ENCODE measurements around the gene CYP24A1.

CYP24A1 gene

DNA sequence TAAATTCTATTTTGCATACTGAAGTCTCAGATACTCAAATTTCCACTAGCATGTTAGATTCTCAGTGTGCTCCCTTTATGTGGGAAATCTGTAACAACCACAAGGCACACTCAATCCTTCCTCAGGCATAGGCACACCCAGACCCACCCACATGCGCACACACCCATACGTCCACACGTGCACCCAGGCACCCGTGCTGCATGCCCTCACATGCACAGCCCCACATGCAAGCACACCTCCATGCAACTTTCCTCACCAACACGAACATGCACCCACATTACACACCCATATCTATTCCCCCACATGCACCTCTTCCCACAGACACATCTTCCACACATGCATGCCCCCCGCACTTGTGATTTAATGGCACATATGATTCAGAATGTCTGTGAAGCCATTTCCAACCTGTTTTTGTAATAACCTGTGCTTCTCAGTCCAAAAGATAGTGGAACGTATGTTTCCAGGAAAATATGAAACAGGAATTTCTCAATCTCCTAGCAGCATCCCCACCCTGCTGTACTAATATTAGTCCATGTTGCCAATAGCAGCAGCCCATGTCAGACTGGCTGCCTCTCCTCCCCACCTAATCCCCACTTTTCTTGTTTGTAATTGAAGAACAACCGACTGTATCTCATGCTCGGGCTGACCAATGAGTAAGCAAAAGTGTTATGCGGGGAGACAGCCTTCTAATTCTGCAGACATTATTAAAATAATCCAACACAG is 11.3 kb upstream of the CYP24A1 start:
- POLR2A ChIA-PET, result no interaction called here
- DNase-seq (ENCODE audit: low read depth, low spot score), result no peak
- TF ChIP-seq, protein P1, sequence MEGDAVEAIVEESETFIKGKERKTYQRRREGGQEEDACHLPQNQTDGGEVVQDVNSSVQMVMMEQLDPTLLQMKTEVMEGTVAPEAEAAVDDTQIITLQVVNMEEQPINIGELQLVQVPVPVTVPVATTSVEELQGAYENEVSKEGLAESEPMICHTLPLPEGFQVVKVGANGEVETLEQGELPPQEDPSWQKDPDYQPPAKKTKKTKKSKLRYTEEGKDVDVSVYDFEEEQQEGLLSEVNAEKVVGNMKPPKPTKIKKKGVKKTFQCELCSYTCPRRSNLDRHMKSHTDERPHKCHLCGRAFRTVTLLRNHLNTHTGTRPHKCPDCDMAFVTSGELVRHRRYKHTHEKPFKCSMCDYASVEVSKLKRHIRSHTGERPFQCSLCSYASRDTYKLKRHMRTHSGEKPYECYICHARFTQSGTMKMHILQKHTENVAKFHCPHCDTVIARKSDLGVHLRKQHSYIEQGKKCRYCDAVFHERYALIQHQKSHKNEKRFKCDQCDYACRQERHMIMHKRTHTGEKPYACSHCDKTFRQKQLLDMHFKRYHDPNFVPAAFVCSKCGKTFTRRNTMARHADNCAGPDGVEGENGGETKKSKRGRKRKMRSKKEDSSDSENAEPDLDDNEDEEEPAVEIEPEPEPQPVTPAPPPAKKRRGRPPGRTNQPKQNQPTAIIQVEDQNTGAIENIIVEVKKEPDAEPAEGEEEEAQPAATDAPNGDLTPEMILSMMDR (IDR thresholded peaks at IDR 0.05; ENCODE audit: insufficient read depth, low read length, missing control alignments), result no peak
- CTCF ChIA-PET, result no interaction called here
- no peak overlapping the region for H3K4me3 ChIP-seq (ENCODE audit: low read depth, low read length)

DNA sequence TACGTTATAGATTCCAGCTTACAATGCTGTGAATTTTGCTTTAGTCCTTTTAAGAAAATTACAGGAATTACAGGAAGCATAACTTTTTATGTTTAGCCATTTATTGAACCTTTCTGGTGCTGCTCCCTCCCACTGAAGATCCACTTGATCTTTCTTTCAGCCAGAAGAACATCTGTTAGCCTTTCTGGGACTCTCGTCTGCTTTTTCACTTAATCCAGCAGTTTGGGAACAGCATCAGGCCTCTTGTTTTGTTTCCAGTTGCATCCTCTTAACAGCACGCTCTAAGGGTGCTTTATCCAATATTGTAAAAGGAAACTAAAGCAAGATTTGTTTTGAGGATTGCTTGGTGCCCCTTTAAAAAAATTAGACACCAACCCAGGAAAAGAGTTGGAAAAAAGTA is 10.3 kb upstream of the CYP24A1 start:
- ChIA-PET POLR2A (no interaction called here), CTCF (interaction anchor here (1.4 to 6.2 kb wide), 3 partner anchors 15 to 87 kb away, joined by 7 to 42 read pairs (median 11); no protein-coding TSS in a partner anchor)
- H3K4me3 ChIP-seq (ENCODE audit: low read depth, low read length), result no peak overlapping the region
- no peak for DNase-seq (ENCODE audit: low read depth, low spot score)
- TF ChIP-seq, protein P1 (IDR thresholded peaks at IDR 0.05; ENCODE audit: insufficient read depth, low read length, missing control alignments), result no peak

DNA sequence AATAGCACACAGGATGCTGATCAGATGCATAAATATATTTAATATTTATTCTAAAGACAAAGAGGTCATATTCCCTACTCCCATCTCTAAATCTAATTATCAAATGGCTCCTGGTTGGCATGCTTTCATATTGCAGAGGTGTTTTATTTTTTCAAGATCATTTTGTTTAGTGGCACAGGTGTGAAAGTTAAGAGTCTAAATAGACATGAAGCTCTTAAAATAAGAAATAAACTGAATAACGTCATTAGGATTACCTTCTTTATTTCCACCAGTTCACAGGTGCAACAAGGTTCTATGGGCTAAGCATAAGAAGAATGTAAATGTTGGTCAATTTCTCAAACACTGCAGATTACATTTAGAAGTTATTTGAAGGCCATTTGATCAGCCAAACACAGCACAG is 7.1 kb upstream of the CYP24A1 start:
- CTCF ChIA-PET, result interaction anchor here (2.4 to 6.2 kb wide), 3 partner anchors 10 to 77 kb away, joined by 6 to 42 read pairs (median 20); no protein-coding TSS in a partner anchor
- TF ChIP-seq, protein P1 (IDR thresholded peaks at IDR 0.05; ENCODE audit: insufficient read depth, low read length, missing control alignments), result no peak
- POLR2A ChIA-PET, result no interaction called here
- no peak overlapping the region for H3K4me3 ChIP-seq (ENCODE audit: low read depth, low read length)
- no peak for DNase-seq (ENCODE audit: low read depth, low spot score)

DNA sequence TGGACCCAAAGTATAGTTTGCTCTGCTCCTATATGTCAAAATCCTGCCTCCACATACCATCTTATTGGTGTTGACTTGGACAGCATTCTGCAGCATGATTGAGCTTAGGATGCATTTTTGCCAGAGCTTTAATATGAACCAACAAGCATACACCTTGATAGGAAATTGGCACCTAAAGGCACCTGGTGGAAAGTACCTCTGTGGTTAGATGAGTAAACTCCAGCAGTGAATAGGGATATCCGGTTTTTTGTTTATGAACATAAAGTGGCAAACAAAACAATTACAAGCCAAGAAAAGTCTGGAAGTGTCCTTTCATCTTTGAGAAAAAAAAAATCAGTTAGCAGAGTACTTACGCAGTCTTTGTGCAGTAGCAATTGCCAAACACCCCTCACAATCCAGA is 6.2 kb upstream of the CYP24A1 start:
- no peak for DNase-seq (ENCODE audit: low read depth, low spot score)
- TF ChIP-seq, protein P1 (IDR thresholded peaks at IDR 0.05; ENCODE audit: insufficient read depth, low read length, missing control alignments), result no peak
- ChIA-PET CTCF (interaction anchor here (1.1 to 6.2 kb wide), 4 partner anchors 9 to 76 kb away, joined by 3 to 42 read pairs (median 13); no protein-coding TSS in a partner anchor), POLR2A (no interaction called here)
- no peak overlapping the region for H3K4me3 ChIP-seq (ENCODE audit: low read depth, low read length)

DNA sequence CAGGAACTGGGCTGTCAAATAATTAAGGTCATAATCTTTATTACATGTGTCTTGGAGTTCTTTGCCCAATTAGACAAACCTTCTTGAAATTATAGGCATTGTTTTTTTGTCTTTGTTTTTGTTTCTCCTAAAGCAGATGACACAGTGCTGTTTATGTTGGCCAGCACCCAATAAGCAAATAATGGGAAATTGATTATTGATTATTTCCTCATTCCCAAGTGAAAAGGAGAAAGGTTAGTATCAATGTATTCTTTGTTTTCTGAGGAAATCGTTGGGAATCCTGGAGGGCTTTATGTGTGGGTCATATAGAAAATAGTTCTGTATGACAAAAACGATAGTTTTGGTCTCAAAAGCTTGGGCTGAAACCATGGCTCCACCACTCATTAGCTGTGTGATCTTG is 4.5 kb upstream of the CYP24A1 start:
- no peak overlapping the region for H3K4me3 ChIP-seq (ENCODE audit: low read depth, low read length)
- CTCF ChIA-PET, result interaction anchor here (1.5 to 6.2 kb wide), 3 partner anchors 21 to 81 kb away, joined by 4 to 42 read pairs (median 6); no protein-coding TSS in a partner anchor
- POLR2A ChIA-PET, result no interaction called here
- TF ChIP-seq, protein P1 (IDR thresholded peaks at IDR 0.05; ENCODE audit: insufficient read depth, low read length, missing control alignments), result no peak
- DNase-seq (ENCODE audit: low read depth, low spot score), result no peak

DNA sequence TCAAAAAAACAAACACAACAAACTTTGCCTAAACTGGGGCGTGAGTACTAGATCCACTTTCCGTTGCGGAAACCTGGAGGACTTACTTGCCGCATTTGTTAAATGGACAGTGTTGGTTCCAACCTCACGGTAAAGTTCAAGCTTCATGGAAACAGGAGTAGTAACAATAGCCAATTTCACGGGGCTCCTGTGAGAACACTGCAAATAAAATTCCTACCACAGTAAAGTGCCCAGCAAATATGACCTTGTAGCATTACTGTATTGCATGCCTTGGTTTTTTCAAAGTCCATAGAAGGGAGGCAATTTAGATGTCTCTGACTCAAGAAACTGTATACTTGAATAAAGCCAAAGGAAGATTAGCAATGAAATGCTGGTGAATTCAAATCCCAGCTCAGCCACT is 3.6 kb upstream of the CYP24A1 start:
- CTCF ChIA-PET, result interaction anchor here (0.7 to 2.3 kb wide), 3 partner anchors 23 to 80 kb away, joined by 3 to 6 read pairs (median 4); no protein-coding TSS in a partner anchor
- POLR2A ChIA-PET, result no interaction called here

More for the DNA sequence above, 3.6 kb upstream of the CYP24A1 start:
- TF ChIP-seq, protein P1 (IDR thresholded peaks at IDR 0.05; ENCODE audit: insufficient read depth, low read length, missing control alignments), result no peak
- no peak overlapping the region for H3K4me3 ChIP-seq (ENCODE audit: low read depth, low read length)
- no peak for DNase-seq (ENCODE audit: low read depth, low spot score)
